Esophagus muscularis mucosa (tissue), 4 donors: ENCODE measurements around the gene TTC19. TPM values are rescaled to one million over a fixed set of nuclear protein-coding genes. Genes with fewer than 3 reads are reported as not detected.

Source experiments
- DNase-seq: peaks from one replicate; pipeline ENCODE4 v3.0.0-alpha.2; 2017; ENCODE audit errors: extremely low spot score
- H3K27ac ChIP-seq, 4 donors: fragments of 200-600 bp; sonication (generic); replicated peaks in 1 of 4; 1 replicate in 3 of 4; 2 replicates in 1 of 4; pipeline ENCODE4 v1.5.1; 2016 to 2019; ENCODE audit warnings: mild to moderate bottlenecking in 1 of 4
- H3K27me3 ChIP-seq, 4 donors: fragments of 200-600 bp; sonication (generic); one replicate each; pipeline versions ENCODE4 v1.5.1 to v1.6.0; 2016 to 2019
- H3K36me3 ChIP-seq, 4 donors: fragments of 200-600 bp; sonication (generic); one replicate each; pipeline ENCODE4 v1.5.1; 2016 to 2019
- H3K4me1 ChIP-seq, 4 donors: fragments of 200-600 bp; sonication (generic); one replicate each; pipeline ENCODE4 v1.5.1; 2016 to 2019
- H3K4me3 ChIP-seq, 4 donors: fragments of 200-600 bp; sonication (generic); 1 replicate in 2 of 4; 2 replicates in 2 of 4; pipeline ENCODE4 v1.5.1; 2016 to 2019; ENCODE audit warnings: mild to moderate bottlenecking in 4 of 4, moderate library complexity in 1 of 4
- H3K9me3 ChIP-seq, 4 donors: fragments of 200-600 bp; sonication (generic); 1 replicate in 3 of 4; 2 replicates in 1 of 4; pipeline ENCODE4 v1.5.1; 2016 to 2019
- EP300 ChIP-seq: sonication (generic); formaldehyde crosslinking; IDR thresholded peaks from one replicate; pipeline ENCODE4 v1.6.1; 2017; ENCODE audit warnings: antibody characterized with exemption
- POLR2A ChIP-seq: fragments of 450-650 bp; IDR thresholded peaks from one replicate; pipeline ENCODE4 v1.6.1; 2017; ENCODE audit warnings: antibody characterized with exemption, moderate library complexity, mild to moderate bottlenecking, low read depth
- POLR2AphosphoS5 ChIP-seq, 2 donors: sonication (generic); formaldehyde crosslinking; IDR thresholded peaks; one replicate each; pipeline ENCODE4 v1.6.1; 2017; ENCODE audit warnings: antibody characterized with exemption in 2 of 2
- WGBS: methylation state at CpG from one replicate; pipeline ENCODE4 v1.1.5; 2018; 5-methylcytosine and 5-hydroxymethylcytosine counted together
- intact Hi-C: fragments of 100-400 bp; cut with DNase I; formaldehyde crosslinking; loops from one replicate; pipeline ENCODE4 v1.15.1; 2023
- total RNA-seq, 4 donors: library from RNA; depleted of rRNA; stranded (reverse); fragments of >200 nt; gene quantifications; one replicate each; pipeline versions ENCODE4 v1.1.0 to v1.2.1, GENCODE V29; 2016
- TF ChIP-seq, protein P1 (sequence below), 3 experiments: fragments of 200-600 bp in 2 of 3; fragments of 450-650 bp in 1 of 3; sonication (generic) in 2 of 3; IDR thresholded peaks; one replicate each; pipeline ENCODE4 v1.5.1; 2017 to 2019; ENCODE audit warnings: antibody characterized with exemption in 3 of 3, mild to moderate bottlenecking in 2 of 3, moderate library complexity in 1 of 3

Gene TTC19
- total RNA-seq, 4 donors from 2014 or later: 40.9 to 56.4 (median 50.5) TPM

DNA sequence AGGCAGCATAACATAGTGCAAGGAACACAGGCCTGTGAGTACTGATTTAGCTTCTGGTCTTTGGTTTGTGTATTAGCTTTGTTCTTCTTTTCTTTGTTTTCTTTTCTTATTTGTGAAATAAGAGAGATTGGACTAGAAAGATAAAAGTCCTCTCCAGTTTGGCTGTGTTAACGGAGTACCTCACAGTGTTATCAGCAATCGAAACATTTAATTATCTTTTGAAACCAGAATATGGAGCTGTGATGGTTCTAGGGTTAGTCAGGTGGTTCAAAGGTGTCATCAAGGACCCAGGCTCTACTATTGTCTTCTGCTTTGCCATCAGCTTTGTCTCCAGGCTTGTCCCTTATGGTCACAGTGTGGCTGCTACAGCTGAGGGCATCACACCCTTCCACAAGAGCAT, 29.1 kb upstream of the TTC19 start:
- Histone ChIP-seq H3K36me3 (peaks cover 0 to 11% (median 5%) of the 10 kb centered on the region in 4 donors), H3K4me1 (peaks cover 0 to 9% (median 4%) of the 10 kb centered on the region in 4 donors), H3K27ac (no peak overlapping the region), H3K4me3 (no peak overlapping the region), H3K9me3 (no peaks in the 10 kb centered on the region), H3K27me3 (no peaks in the 10 kb centered on the region)
- 96% methylated on average over 2 of the region's 2 CpGs for WGBS
- TF ChIP-seq, protein P1, sequence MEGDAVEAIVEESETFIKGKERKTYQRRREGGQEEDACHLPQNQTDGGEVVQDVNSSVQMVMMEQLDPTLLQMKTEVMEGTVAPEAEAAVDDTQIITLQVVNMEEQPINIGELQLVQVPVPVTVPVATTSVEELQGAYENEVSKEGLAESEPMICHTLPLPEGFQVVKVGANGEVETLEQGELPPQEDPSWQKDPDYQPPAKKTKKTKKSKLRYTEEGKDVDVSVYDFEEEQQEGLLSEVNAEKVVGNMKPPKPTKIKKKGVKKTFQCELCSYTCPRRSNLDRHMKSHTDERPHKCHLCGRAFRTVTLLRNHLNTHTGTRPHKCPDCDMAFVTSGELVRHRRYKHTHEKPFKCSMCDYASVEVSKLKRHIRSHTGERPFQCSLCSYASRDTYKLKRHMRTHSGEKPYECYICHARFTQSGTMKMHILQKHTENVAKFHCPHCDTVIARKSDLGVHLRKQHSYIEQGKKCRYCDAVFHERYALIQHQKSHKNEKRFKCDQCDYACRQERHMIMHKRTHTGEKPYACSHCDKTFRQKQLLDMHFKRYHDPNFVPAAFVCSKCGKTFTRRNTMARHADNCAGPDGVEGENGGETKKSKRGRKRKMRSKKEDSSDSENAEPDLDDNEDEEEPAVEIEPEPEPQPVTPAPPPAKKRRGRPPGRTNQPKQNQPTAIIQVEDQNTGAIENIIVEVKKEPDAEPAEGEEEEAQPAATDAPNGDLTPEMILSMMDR (IDR thresholded peaks at IDR 0.05): no peak
- TF ChIP-seq POLR2AphosphoS5 (IDR thresholded peaks at IDR 0.05): no peak
- no peak for TF ChIP-seq EP300
- TF ChIP-seq POLR2A: no peak
- intact Hi-C loops: no loop called here
- no peak for DNase-seq

GRCh38 chr17:15971098-15971678, 28.4 kb upstream of the TTC19 start:
- 90% methylated on average over 5 of the region's 5 CpGs for WGBS
- TF ChIP-seq EP300: no peak
- H3K36me3 ChIP-seq: peaks cover 0 to 13% (median 6%) of the 10 kb centered on the region in 4 donors
- intact Hi-C loops: no loop called here
- H3K4me1 ChIP-seq: peaks cover 0 to 9% (median 4%) of the 10 kb centered on the region in 4 donors
- H3K9me3 ChIP-seq: no peaks in the 10 kb centered on the region
- no peaks in the 10 kb centered on the region for H3K27me3 ChIP-seq
- H3K27ac ChIP-seq: no peak overlapping the region
- no peak for DNase-seq
- H3K4me3 ChIP-seq: no peak overlapping the region

GRCh38 chr17:15971882-15972281, 27.7 kb upstream of the TTC19 start:
- TF ChIP-seq POLR2A (no peak), EP300 (no peak), POLR2AphosphoS5 (IDR thresholded peaks at IDR 0.05) (no peak)
- Histone ChIP-seq H3K4me1 (peaks cover 0 to 2% (median under 1%) of the 10 kb centered on the region in 4 donors), H3K36me3 (peaks cover 0 to 20% (median 12%) of the 10 kb centered on the region in 4 donors), H3K9me3 (no peaks in the 10 kb centered on the region), H3K27ac (no peak overlapping the region), H3K27me3 (no peaks in the 10 kb centered on the region), H3K4me3 (no peak overlapping the region)
- intact Hi-C loops: no loop called here
- WGBS: 93% methylated on average over 4 of the region's 5 CpGs
- DNase-seq: no peak

DNA sequence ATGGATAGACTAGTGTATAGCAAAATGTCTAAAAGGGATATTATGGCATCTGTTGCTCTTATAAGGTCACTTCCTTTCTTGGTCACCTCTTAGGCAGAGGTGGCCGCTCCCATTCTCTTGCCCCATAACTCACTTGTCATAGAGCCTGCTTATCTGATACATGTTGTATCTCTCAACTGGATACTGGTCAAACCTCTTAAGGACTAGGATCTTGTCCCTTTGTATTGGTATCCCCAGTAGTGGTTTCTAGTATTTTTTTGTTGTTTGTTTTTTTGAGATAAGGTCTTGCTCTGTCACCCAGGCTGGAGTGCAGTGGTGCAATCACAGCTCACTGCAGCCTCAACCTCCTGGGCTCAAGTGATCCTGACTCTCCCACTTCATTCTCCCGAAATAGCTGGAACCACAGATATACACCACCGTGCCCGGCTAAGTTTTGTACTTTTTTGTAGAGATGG, 27.1 kb upstream of the TTC19 start:
- Histone ChIP-seq H3K4me3 (no peak overlapping the region), H3K27ac (no peak overlapping the region), H3K36me3 (peaks cover 3 to 27% (median 18%) of the 10 kb centered on the region in 4 donors), H3K27me3 (no peaks in the 10 kb centered on the region), H3K9me3 (no peaks in the 10 kb centered on the region), H3K4me1 (no peaks in the 10 kb centered on the region)
- intact Hi-C loops: no loop called here
- DNase-seq: no peak
- no peak for TF ChIP-seq POLR2AphosphoS5 (IDR thresholded peaks at IDR 0.05)
- no peak for TF ChIP-seq POLR2A
- TF ChIP-seq, protein P1 (IDR thresholded peaks at IDR 0.05): no peak
- no peak for TF ChIP-seq EP300
- WGBS: 98% methylated on average over 4 of the region's 4 CpGs

GRCh38 chr17:15973016-15973415, 26.6 kb upstream of the TTC19 start:
- no peaks in the 10 kb centered on the region for H3K4me1 ChIP-seq
- no peak for DNase-seq
- intact Hi-C loops: no loop called here

More at GRCh38 chr17:15973016-15973415, 26.6 kb upstream of the TTC19 start:
- H3K4me3 ChIP-seq: no peak overlapping the region
- no peaks in the 10 kb centered on the region for H3K27me3 ChIP-seq
- no peaks in the 10 kb centered on the region for H3K9me3 ChIP-seq
- no peak overlapping the region for H3K27ac ChIP-seq
- TF ChIP-seq, protein P1 (IDR thresholded peaks at IDR 0.05): no peak
- TF ChIP-seq EP300 (no peak), POLR2A (no peak), POLR2AphosphoS5 (IDR thresholded peaks at IDR 0.05) (no peak)
- H3K36me3 ChIP-seq: peaks cover 8 to 32% (median 23%) of the 10 kb centered on the region in 4 donors
